ENCODE data around the gene TMEM163. TPM values are rescaled to one million over a fixed set of nuclear protein-coding genes. Genes with fewer than 3 reads are reported as not detected.
A peak's percentile ranks its signal among the peaks of the same experiment; 100 is the strongest.

TMEM163 gene
- polyA plus RNA-seq, 3 donors: 0.01 TPM; not detected in 2

DNA sequence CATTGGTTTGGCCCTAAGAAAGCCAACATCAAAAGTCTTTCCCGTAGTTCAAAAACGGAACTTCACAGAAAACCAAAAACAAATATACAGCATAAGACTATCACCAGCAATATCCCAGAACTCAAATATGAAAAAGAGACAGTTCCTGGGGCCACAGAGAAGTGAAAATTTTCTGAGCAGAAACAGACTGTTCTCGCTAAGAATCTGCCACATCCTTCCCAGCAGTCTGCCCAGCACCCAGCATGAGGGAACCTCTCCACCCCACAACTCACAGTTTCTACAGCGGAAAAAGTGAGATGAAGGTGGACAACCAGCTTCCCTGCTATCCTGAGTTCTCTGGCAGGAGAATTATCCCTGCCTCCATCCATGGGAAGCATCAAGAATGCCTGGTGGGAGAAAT is 26.7 kb upstream of the TMEM163 start:
- H3K27ac ChIP-seq (ENCODE audit: low read depth in 1 of 2, low read length in 2 of 2): no peak overlapping the region
- peaks cover 6% of the 10 kb centered on the region for H3K4me1 Mint-ChIP-seq

DNA sequence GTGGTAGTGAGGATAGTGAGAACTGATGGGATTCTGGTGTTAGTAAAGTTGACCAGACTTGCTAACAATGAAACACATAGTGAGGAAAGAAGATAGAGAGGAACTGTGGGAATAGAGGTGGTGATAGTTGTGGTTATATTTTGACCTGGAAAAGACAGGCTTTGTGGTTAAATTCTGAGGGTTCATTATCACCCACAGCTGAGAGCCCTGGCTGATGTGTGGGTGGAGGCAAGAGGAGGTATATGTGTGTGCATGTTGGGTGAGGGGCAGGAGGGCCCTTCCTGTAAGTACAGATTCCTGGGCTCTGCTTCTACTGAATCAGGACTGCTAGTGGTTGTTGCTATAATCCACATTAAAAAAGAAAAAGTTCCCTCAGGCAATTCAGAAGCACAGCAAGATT is 26.2 kb upstream of the TMEM163 start:
- Histone ChIP-seq H3K27ac (ENCODE audit: low read depth in 1 of 2, low read length in 2 of 2) (no peak overlapping the region), H3K27me3 (ENCODE audit: control insufficient read depth in 2 of 2, insufficient read depth in 2 of 2, low read length in 2 of 2) (no peaks in the 10 kb centered on the region), H2AFZ (ENCODE audit: insufficient read depth, low read depth, low read length, poor library complexity, severe bottlenecking) (no peak overlapping the region), H3K79me2 (ENCODE audit: insufficient read depth, low read length) (no peaks in the 10 kb centered on the region), H3K4me1 (ENCODE audit: control insufficient read depth in 1 of 2, insufficient read depth in 2 of 2, low read length in 2 of 2) (peaks cover 7 to 9% of the 10 kb centered on the region in 2 donors), H3K9me3 (replicated peaks in 1 of 2; ENCODE audit: control insufficient read depth in 1 of 2, insufficient read depth in 1 of 2, low read length in 2 of 2) (no peaks in the 10 kb centered on the region), H3K4me3 (replicated peaks in 1 of 3; ENCODE audit: low read depth in 2 of 3, low read length in 3 of 3) (no peak overlapping the region), H3K9ac (ENCODE audit: insufficient read depth, low read length, poor library complexity, severe bottlenecking) (no peak overlapping the region), H3K4me2 (replicated peaks; ENCODE audit: extremely low read depth, low read length, poor library complexity, severe bottlenecking) (no peak overlapping the region), H4K20me1 (ENCODE audit: insufficient read depth, low read length) (no peaks in the 10 kb centered on the region), H3K36me3 (replicated peaks in 1 of 2; ENCODE audit: control insufficient read depth in 1 of 2, insufficient read depth in 2 of 2, low read length in 2 of 2) (no peaks in the 10 kb centered on the region)
- Mint-ChIP-seq H3K4me3 (no peak overlapping the region), H3K9me3 (peaks cover 0 to 2% (median 0%) of the 10 kb centered on the region in 7 donors), H3K27ac (peak overlapping the region in 1 of 7 donors; percentile 16), H3K36me3 (peaks cover 0 to 3% of the 10 kb centered on the region in 2 donors), H3K4me1 (peaks cover 11% of the 10 kb centered on the region), H3K27me3 (ENCODE audit: low read depth in 3 of 3) (peaks cover 2 to 6% (median 6%) of the 10 kb centered on the region in 3 donors)
- DNase-seq: no peak
- intact Hi-C loops (cut with micrococcal nuclease): no loop called here
- TF ChIP-seq, protein P1, sequence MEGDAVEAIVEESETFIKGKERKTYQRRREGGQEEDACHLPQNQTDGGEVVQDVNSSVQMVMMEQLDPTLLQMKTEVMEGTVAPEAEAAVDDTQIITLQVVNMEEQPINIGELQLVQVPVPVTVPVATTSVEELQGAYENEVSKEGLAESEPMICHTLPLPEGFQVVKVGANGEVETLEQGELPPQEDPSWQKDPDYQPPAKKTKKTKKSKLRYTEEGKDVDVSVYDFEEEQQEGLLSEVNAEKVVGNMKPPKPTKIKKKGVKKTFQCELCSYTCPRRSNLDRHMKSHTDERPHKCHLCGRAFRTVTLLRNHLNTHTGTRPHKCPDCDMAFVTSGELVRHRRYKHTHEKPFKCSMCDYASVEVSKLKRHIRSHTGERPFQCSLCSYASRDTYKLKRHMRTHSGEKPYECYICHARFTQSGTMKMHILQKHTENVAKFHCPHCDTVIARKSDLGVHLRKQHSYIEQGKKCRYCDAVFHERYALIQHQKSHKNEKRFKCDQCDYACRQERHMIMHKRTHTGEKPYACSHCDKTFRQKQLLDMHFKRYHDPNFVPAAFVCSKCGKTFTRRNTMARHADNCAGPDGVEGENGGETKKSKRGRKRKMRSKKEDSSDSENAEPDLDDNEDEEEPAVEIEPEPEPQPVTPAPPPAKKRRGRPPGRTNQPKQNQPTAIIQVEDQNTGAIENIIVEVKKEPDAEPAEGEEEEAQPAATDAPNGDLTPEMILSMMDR (IDR thresholded peaks at IDR 0.05): no peak

More for the DNA sequence above, 26.7 kb upstream of the TMEM163 start:
- 71% methylated on average over 2 of the region's 4 CpGs for WGBS (ENCODE audit: insufficient coverage)
- Histone ChIP-seq H3K9ac (ENCODE audit: insufficient read depth, low read length, poor library complexity, severe bottlenecking) (no peak overlapping the region), H3K27me3 (ENCODE audit: control insufficient read depth in 2 of 2, insufficient read depth in 2 of 2, low read length in 2 of 2) (no peaks in the 10 kb centered on the region), H3K4me3 (replicated peaks in 1 of 3; ENCODE audit: low read depth in 2 of 3, low read length in 3 of 3) (no peak overlapping the region), H3K4me1 (ENCODE audit: control insufficient read depth in 1 of 2, insufficient read depth in 2 of 2, low read length in 2 of 2) (peaks cover 2 to 4% of the 10 kb centered on the region in 2 donors), H4K20me1 (ENCODE audit: insufficient read depth, low read length) (no peaks in the 10 kb centered on the region), H3K4me2 (replicated peaks; ENCODE audit: extremely low read depth, low read length, poor library complexity, severe bottlenecking) (no peak overlapping the region), H3K79me2 (ENCODE audit: insufficient read depth, low read length) (no peaks in the 10 kb centered on the region), H3K36me3 (replicated peaks in 1 of 2; ENCODE audit: control insufficient read depth in 1 of 2, insufficient read depth in 2 of 2, low read length in 2 of 2) (no peaks in the 10 kb centered on the region), H3K9me3 (replicated peaks in 1 of 2; ENCODE audit: control insufficient read depth in 1 of 2, insufficient read depth in 1 of 2, low read length in 2 of 2) (no peaks in the 10 kb centered on the region), H2AFZ (ENCODE audit: insufficient read depth, low read depth, low read length, poor library complexity, severe bottlenecking) (no peak overlapping the region)
- no peak for DNase-seq
- Mint-ChIP-seq H3K36me3 (peaks cover 0 to under 1% of the 10 kb centered on the region in 2 donors), H3K27me3 (ENCODE audit: low read depth in 3 of 3) (peaks cover 2 to 6% (median 6%) of the 10 kb centered on the region in 3 donors), H3K4me3 (no peak overlapping the region), H3K9me3 (peaks cover 0 to 2% (median 0%) of the 10 kb centered on the region in 7 donors), H3K27ac (peak overlapping the region in 1 of 7 donors; percentile 50)
- intact Hi-C loops (cut with micrococcal nuclease): no loop called here
- TF ChIP-seq, protein P1 (IDR thresholded peaks at IDR 0.05): no peak
